22Rv1 (cell line): ENCODE data around the gene ADAMTS3.

Experiments used
- ZFX ChIP-seq: fragments of 450-650 bp; IDR thresholded peaks from 2 replicates; pipeline ENCODE4 v1.6.1; 2017; ENCODE audit warnings: antibody characterized with exemption, borderline replicate concordance
- TF ChIP-seq, protein P1 (sequence below): fragments of 450-650 bp; IDR thresholded peaks from 2 replicates; pipeline ENCODE4 v1.5.1; 2017; ENCODE audit warnings: mild to moderate bottlenecking

DNA sequence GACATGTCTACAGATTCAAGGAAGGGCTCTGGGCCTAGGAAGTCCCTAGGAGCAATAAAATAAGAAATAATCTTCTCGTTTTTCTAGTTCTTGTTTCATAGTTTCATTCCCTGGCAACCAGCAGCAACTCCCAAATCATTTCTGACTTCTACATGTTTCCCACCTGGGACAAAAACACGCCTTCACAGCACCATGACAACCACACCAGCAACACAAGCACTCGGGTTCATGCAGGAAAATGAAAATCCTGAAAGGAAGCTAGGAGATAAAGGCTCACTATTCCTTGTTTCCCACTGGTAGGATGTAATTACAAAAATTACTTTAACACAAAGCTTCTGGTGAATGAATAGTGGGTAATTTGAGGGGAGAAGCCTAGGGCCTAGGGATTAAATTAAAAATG, 158.9 kb downstream of the ADAMTS3 start:
- TF ChIP-seq, protein P1, sequence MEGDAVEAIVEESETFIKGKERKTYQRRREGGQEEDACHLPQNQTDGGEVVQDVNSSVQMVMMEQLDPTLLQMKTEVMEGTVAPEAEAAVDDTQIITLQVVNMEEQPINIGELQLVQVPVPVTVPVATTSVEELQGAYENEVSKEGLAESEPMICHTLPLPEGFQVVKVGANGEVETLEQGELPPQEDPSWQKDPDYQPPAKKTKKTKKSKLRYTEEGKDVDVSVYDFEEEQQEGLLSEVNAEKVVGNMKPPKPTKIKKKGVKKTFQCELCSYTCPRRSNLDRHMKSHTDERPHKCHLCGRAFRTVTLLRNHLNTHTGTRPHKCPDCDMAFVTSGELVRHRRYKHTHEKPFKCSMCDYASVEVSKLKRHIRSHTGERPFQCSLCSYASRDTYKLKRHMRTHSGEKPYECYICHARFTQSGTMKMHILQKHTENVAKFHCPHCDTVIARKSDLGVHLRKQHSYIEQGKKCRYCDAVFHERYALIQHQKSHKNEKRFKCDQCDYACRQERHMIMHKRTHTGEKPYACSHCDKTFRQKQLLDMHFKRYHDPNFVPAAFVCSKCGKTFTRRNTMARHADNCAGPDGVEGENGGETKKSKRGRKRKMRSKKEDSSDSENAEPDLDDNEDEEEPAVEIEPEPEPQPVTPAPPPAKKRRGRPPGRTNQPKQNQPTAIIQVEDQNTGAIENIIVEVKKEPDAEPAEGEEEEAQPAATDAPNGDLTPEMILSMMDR, result no peak
- TF ChIP-seq ZFX, result no peak
